Hepatic stellate cell (primary cell): ENCODE results near the gene OPHN1.
"Not testable (repeated sequence)": the region's sequence is repeated elsewhere in the genome, so short reads cannot be mapped to it uniquely, and the experiment has no call there.

Experiments used
- DNase-seq: peaks from one replicate; pipeline ENCODE4 v3.0.0; 2011; ENCODE audit warnings: low spot score

OPHN1 gene

DNA sequence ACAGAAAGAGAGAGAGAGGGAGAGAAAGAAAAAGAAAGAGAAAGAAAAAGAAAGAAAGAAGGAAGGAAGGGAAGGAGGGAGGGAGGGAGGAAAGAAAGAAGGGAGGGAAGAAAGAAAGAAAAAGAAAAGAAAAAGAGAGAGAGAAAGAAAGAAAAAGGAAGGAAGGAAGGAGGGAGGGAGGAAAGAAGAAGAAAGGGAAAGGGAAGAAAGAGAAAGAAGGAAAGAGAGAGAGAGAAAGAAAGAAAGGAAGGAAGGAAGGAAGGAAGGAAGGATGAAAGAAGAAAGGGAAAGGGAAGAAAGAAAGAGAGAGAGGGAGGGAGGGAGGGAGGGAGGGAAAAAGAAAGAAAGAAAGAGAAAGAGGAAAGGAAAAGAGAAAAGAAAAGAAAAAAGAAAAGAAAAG, 10.8 kb downstream of the OPHN1 start:
- no peak for DNase-seq

DNA sequence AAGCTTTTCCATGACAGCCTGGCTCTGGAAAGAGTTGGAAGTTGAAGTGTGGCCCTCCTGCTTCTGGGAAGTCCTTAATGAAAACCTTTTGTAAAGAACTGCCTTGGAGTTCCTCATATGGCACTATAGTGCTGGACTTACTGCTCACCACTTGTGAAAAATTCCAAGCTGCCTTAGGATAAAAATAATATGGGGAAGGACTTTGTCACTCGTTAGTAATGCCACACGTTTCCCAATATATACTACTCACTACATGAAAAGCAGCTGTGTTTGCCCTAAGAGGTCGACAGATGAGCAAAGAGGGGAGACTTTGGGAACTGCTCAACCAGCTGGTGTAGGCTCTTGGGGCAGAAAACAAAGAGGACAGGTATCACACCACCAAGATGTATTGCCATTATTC, 11.7 kb downstream of the OPHN1 start:
- DNase-seq: no peak

DNA sequence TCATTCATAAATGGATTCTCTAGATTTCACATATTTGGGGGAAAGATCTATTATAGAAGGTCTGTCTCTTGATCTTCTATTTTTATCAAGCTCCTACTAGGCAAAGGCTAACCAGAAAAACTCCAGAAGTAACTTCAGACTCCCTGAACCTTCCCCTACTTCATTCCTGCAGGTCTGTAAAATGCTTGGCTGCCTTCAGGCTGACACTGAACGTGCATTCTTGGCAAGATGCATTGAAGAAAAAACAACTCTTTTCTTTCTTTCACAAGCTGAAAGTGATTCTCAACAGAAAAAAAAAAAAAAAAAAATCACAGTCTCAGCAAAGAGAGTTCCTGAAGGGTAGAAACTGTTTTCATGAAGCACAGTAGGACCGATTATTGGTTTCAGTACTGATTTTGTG, 12.7 kb downstream of the OPHN1 start:
- no peak for DNase-seq

DNA sequence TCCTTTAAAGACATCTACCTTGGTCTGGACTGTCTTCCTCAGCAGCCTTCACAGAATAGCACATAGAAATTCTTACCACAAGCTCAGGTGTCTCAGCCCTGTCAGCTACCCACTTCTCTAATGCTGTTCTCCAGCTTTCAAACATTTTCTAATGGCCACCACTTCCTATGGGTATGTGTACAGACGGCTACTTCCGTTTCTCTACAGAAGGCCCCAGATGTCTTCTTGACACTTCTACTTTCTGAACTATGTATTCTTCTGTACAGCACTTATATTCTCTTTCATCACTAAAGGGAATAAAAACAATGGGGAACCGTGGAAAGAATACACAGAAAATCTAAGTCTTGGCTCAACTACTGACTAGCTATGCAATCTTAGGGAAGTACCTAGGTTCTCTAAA, 13.3 kb downstream of the OPHN1 start:
- no peak for DNase-seq

DNA sequence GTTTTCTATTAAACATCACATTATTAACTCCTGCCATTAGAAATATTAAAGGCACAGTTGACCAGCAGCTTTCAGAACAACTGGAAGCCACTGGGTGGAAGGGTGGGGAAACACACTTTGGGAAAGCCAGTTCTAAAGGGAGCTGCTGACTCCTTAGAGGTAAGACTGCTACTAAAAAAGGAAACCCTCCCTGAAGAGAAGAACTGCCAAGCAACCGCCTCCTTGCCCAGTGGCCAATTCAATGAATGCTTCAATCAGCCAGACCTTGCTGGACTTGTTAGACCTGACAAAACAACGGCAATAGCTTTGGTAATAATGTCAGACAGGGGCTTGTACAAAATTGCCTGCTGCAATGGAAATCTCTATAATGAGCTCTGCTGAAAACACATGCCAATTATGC, 15.6 kb downstream of the OPHN1 start:
- no peak for DNase-seq

DNA sequence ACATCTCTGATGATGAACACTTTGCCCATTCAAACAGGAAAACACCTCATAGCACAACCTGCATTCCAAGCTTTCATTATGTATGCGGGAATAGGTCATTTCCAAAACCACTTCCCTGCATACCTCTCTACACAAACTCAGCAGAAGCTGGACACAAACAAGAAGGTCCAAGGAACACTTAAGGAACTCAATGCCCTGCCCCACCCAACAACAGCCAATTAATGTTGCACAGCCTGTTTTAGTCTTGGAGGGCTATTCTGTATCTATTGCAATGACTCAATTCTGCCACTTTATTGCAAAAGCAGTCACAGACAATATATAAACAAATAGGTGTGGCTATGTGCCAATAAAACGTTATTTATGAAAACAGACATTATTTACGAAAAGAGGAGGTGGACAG, 16.7 kb downstream of the OPHN1 start:
- DNase-seq: no peak

DNA sequence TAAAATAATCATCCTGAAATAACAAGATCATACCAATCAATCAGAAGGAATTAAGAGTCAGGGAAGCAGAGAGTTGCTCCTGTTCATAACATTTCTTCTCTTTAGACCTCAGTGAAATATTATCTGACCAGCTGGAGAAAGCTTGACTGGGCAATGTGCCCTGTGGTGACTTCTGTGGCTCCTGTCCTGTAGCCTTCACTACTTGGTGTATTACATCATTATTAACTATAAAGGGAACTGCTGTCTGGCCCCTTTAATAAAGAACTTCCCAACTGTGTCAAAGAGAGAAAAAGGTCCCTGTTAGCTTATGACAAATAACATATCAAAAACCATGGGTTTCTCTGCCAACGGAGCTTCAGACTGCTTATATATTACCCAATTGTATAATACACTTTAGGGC, 18.0 kb downstream of the OPHN1 start:
- no peak for DNase-seq

DNA sequence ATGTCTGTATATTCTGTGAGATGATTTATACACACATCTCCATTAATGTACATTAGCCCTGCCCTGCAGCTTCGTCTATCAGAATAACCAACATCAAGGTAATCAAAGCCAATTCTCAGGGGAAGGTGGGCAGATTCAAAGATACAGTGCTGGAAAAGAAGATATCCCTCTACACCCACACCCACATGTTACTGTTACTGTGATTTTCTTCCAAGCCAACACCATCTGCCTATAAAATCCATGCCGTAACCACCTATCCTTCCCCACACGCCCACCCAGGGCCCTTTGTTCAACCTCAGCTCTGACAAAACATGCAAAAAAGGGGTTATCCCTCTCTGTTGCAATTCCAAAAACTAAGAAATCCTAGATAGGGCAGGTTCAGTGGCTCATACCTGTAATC, 20.0 kb downstream of the OPHN1 start:
- DNase-seq: no peak

DNA sequence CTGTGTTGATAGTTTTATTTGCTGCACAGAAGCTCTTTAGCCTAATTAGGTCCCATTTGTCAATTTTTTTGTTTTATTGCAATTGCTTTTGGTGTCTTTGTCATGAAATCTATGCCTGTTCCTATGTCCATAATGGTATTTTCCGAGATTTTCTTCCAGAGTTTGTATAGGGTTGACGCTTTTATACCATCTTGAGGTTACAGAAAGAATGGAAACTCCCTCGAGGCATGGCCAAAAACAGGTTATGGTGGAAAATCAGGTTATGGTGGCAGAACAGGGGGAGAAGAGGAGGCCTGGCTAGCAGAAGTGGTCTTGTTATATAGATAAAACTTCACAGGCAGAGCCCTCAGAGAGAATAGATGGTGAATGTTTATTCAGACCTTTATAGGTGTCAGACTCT, 21.6 kb downstream of the OPHN1 start:
- DNase-seq: no peak

DNA sequence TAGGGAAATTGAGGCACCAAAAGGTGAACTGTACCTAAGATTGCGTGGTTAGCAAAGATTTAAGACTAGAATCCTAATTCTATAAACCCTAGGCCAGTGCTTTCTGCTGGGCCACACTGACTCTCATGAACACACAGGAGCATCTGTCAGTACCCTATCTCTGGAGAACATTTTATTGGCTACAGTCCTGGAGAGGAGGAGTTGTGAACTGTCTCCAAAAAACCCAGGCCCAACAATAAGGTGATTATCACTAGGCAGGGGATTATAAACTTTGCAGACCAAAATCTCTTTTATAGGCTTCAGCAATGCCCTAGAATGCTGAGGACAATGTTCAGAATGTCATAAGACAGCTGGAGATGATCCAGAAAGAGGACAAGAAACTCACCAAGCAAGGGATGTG, 24.1 kb downstream of the OPHN1 start:
- DNase-seq: no peak

DNA sequence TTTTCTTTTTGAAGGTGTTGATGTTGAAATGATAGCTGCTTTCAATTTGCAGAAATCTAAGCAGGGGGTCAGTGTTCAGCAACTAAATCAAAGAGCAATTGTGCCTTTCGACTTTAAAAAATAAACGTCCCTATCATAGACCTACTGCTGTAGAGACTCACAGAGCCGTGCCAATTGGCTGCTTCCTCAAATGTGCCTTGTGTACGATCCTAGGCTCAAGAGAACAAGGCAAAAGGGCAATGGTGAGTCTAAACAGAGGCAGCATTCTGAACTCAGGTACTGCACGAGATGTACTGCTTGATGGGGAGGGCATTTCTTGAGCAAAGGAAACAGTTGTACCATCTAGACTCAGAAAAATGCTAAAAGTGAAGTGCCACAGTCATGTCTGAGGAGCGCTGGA, 29.8 kb downstream of the OPHN1 start:
- DNase-seq: no peak

DNA sequence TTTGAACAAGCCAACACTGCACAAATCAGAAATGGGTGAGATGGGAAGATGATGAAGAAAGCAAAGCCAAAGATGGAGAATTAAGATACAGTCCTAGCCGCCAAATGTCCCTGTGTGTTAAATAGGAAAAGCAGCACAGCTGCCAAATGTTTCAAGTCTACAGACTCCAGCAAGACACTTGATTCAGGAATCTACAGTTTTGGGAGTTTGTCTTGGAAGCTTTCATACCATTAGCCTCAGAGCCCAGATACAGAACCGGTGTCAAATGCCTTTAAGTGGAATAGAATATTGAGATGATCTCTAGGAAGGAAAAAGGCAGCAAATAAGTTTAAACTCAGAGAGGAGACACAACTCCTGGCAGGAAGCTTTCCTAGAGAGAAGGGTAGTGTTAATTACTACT, 30.3 kb downstream of the OPHN1 start:
- no peak for DNase-seq

DNA sequence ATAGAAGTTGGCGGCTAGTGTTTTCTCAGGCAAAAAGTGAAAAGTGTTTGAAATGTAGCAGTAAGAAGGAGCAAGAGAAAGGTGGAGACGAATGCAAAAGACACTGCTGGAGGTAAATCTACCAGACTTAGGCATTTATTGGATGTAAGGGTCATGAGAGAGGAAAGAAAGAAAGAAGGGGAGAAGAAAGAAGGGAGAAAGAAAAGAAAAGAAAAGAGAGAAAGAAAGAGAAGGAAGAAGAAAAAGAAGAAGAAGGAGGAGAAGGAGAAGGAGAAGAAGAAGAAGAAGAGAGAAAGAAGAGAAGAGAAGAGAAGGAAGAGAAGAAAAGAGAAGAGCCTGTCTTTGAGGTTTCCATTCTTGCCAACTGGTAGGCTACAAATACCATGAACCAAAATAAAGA, 31.2 kb downstream of the OPHN1 start:
- DNase-seq: no peak

DNA sequence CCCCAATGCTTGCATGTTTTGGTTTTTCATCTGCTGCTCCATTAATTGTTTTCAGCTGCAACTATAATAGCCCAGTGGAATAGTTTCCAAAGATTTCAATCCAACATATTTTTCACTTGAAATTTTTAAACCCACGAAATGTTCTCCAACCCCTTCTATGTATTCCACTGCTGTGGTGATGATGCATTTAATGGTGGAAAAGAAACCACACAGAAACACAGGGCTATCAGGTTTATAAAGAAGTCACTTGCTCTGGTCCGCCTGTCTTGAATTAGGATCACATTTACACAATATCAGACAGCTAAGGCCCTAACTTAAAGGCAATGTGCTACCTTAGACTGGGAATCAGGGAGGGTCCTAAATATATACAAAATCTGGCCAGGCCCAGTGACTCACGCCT, 35.0 kb downstream of the OPHN1 start:
- no peak for DNase-seq

DNA sequence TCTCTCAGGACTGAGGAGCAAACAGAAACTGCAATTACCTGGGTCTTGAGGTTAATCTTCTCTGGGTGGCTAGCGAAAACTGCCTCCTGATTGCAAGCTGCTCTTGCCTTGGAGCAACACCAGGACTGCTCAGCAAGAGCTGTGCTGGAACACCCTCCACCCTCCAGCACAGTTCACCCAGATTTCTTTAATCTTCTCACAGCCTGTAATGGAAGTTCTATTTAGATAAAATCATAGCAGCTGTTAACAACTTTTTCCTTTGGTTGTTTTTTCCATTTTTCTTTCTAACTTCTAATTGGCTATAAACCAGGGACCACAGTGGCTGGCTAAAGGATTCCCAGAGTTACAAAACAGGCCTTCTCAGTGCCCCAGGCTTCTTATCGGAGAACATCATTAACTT, 36.3 kb downstream of the OPHN1 start:
- no peak for DNase-seq

DNA sequence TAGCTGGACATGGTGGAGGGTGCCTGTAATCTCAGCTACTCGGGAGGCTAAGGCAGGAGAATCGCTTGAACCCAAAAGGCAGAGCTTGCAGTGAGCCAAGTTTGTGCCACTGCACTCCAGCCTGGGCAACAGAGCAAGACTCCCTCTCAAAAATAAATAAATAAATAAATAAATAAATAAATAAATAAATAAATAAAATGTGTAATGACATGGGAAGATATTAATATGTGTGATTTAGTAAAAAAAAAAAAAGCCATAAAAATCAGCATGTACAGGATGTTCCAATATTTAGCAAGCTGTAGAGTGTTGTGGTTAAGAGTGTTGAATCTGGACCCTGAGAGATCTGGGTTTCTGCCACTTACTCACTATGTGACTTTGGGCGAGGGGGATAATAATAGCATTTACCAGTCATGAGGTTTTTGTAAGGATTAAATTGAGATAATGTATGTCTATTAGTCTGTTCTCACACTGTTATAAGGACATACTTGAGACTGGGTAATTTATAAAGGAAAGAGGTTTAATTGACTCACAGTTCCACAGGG, 43.8 kb downstream of the OPHN1 start:
- not testable (repeated sequence) for DNase-seq

DNA sequence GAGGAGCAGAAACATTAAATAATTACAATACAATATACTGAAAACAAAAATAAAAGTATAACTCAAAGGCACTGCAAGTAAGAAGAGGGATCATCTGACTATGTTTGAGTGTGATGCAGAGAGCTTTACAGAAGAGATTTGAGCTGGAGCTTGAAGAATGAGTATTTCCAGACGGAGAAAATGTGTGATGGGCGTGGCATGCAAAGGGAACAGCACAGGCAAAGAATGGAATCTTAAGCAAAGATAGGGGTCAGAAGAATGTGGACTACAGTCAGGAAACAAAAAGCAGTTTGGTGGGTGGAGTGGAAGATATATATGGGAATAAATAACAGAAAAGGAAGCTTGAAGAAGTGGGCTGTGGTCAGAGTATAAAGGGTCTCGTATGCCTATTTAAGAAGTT, 45.5 kb downstream of the OPHN1 start:
- DNase-seq: no peak

DNA sequence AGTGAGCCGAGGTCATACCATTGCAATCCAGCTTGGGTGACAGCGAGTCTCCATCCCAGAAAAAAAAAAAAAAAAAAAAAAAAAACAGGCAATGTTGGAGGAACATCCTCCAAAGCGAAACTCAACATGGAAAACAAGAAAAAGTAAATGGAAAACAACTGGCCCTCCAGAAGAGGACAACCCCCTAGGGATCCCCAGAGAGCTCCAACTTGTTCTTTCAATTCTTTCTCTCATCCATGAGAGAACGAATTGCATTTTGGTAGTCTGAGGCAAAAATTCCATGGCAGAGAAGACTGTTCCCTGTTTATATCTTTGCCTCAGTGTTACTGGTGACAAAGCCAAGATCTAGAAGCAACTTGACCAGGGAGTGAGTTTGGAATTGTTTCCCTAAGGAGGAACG, 49.8 kb downstream of the OPHN1 start:
- DNase-seq: no peak

DNA sequence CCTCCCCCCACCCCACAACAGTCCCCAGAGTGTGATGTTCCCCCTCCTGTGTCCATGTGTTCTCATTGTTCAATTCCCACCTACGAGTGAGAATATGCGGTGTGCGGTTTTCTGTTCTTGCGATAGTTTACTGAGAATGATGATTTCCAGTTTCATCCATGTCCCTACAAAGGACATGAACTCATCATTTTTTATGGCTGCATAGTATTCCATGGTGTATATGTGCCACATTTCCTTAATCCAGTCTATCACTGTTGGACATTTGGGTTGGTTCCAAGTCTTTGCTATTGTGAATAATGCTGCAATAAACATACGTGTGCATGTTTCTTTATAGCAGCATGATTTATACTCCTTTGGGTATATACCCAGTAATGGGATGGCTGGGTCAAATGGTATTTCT, 55.7 kb downstream of the OPHN1 start:
- DNase-seq: not testable (repeated sequence)

DNA sequence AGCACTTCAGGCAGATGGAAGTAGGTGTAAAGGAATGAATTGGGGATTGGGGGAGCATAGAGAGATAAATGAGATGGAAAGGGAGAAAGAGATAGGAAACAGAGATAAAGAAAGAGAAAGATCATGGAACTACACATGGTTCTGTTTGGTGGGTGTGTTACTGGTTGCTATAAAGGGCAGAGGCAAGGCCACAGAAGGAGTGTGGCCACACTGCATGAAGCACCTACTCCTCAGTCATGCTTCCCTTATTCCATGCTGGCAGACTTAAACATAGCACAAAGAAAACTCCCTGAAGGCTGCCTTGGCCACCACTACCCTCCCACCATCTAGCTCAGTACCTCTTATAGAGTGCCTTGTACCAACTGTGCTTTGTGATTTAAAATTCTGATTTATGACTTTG, 56.9 kb downstream of the OPHN1 start:
- no peak for DNase-seq

DNA sequence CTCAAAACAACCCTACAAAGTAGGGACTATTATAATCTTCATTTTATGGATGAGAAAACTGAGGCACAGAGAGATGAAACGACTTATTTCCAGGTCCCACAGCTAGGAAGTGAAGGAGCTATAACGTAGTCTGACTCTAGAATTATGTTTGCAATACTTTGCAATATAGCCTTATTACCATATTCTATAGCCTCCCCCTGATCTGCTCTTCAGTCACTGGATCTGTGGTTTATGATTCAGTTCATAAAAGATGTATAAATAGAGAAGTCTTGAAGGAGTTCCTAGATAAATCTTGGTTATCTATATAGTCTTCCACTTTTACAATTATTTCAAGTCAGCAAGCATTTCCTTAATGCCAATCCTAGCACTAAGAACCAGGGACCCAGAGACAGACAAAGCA, 57.5 kb downstream of the OPHN1 start:
- no peak for DNase-seq

DNA sequence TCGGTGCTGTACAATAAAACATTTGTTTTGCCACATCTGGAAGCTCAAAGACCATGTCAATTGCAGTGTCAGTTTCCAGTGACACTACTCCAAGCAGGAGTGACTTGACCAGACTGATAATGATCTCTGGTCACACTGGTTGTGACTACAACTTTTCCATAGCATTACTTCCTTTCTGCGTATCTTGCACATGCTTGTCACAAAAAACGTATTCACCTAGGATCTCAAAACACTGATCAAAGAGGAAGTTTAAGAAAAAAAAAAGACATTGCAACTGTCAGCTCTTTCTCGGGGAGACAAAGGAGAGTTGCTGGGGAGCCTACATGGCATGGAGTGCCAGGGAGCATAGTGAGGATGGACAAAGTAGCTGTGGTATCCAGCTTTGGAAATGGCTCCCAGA, 60.6 kb downstream of the OPHN1 start:
- no peak for DNase-seq

DNA sequence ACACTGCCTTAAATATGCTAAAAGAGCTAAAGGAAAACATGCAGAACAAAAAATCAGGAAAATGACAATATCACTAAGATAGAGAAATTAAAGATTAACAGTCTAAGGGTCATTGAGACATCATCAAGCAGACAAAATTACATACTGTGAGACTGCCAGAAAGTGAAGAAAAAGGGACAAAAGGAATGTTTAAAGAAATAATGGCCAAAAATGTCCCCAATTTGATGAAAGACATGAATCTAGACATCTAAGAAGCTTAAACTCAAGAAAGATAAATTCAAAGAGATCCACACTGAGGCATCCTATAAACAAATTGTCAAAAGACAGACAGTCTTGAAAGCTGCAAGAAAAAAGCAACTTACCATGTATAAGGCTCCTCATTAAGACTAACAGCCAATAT, 63.7 kb downstream of the OPHN1 start:
- no peak for DNase-seq

DNA sequence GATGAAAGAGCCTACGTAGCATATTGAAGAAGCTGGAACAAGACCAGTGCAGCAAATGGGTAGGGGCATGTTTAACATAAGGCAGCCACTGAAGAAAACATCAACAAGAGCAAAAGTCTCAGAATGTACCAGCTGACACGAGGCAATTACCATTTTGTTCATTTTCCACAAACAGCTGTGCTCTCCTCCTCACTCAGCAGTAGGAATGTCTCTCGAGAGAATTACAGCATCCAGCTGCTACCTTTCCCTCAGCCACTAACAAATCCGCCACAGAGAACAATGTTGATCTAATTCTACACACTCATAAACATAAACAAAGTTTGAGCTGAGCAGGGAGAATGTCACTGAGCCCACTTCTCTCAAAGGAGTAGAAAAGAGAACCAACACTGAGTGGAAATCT, 68.0 kb downstream of the OPHN1 start:
- DNase-seq: no peak

DNA sequence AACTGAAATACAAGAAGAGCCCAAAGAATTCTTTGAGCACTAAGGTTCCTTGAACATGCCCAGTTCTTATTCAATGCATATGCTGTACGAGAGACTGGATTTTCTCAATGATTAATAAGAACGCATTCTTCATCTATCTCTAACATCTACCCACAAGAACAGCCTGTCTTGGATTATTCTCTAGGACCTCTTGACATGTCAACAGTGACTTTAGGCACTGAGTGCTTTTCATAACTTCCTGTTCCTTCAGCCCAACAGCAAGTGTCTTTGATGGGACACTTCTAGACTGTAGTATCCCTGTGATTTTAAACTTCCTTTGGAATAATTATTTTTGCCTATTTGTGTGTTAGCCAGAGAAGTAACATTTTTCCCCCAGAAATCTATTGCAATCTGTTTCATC, 69.3 kb downstream of the OPHN1 start:
- DNase-seq: no peak
